HG03095 (cell line): ENCODE measurements around the gene PLEKHG1.

Experiments used
- ATAC-seq: cut with Tn5 transposase; IDR thresholded peaks from one replicate; pipeline ENCODE4 v1.9.1; 2021; ENCODE audit warnings: moderate library complexity; ENCODE audit not compliant: unreplicated experiment

The PLEKHG1 gene

DNA sequence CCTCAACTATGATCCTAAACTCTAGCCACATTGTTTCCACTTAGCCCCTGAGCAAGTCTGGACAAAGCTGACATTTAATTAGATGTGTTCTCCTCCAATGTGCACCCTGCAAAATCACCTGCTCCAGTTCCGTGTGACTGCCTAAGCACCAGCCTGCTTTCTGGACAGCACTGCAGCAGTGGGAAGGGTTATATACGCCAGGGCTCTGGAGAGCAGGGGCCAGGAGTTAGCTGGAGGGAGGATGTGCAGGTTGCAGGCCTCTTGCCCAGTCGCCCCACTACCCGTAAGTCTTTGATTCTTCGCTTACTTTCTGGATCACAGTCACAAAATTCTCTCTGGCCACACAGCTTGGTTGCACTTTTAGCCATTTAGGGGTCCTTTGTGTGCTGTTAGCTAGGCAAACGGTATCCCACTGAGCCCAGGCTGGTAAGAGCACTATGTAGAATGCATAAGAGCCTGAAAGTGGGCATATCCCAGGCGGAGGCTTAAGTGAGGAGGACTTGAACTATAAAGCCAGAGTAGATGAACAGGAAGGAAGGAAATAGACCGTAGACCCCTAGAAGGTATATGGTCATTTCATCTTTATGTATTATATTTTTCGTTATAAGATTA, 10.7 kb upstream of the PLEKHG1 start:
- no peak for ATAC-seq

GRCh38 chr6:150589852-150590251, 9.8 kb upstream of the PLEKHG1 start:
- no peak for ATAC-seq

- no peak for ATAC-seq
Observed at GRCh38 chr6:150590446-150590845, 9.2 kb upstream of the PLEKHG1 start.

DNA sequence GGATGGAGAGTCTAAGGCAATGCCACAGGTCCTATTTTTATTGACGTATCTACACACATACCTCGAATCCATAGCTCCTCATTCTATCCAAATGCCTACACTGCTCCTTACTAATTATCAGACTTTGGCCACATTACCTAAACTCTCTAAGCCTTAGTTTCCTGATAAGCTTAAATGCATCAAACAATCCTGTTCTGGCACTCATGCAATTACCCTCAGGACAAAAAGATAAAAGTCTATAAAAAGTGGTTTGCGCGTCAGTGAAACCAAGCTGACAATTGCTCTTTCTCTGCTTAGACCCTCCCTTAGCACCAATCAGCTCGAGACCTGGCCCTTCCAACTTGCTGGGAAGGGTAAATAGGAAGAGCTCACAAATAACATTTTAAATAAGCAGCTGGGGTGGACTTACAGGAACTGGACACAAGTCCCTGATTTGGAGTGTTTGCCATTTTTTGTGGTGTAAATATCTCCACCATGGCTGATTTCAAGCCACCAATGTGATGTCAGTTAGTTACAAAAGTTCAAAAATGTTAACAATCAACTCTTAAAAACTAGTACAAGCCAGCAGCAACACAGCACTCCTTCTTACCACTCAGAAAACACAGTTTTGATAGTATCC, 7.2 kb upstream of the PLEKHG1 start:
- ATAC-seq, result no peak

DNA sequence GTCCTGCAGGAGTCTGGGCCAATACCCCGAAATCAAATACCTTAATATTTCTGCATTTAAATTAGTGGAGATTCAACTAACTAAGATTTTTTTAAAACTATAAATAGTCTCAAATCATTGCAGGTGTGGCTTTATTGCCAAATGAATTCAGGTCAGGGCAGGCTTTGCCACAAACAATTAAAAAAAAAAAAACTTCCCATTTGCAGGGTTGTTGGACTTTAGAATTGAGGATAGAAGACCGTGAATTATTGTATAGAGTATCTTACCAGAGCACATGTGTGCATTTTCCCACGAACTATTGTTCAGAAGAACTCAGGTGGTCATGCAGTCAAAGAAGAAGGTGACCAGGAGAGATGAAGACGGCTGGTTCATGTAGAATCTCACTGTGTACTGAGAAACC, 6.6 kb upstream of the PLEKHG1 start:
- no peak for ATAC-seq

DNA sequence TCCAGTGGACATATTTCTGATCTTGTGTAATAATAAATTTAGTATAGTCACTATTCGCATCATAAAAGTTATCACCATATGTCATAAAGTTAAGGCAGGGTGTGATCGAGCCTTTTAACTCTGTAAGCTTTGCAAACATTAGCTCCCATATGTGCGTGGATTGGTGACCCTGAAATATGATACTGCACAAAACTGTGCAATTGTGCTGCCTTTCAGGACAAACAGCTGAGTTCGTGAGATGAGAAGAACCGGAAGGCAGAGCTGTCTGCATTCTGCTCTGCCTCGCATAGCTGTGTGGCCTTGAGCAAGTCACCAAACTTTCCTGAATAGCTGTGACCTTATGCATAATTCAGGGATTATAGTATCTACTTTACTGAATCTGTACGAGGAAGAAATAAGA, 3.2 kb upstream of the PLEKHG1 start:
- no peak for ATAC-seq

DNA sequence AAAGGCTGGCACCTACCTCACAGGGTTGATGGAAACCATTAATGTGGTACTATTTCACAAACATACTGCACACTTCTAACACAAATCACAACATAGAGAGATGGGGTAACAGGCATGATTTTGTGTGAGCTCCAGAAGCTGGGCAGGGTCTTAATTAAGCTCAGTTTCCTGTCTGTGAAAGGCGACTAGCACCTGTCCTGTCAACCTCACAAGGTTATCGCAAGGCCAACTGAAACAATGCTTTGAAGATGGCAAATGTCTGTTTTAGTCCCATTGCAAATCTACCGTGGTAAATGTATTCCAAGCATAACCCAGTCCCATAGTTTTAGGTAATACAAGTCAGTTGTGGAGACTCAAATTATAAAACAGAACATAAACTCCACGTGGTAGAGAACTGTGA, 1.3 kb upstream of the PLEKHG1 start:
- no peak for ATAC-seq

DNA sequence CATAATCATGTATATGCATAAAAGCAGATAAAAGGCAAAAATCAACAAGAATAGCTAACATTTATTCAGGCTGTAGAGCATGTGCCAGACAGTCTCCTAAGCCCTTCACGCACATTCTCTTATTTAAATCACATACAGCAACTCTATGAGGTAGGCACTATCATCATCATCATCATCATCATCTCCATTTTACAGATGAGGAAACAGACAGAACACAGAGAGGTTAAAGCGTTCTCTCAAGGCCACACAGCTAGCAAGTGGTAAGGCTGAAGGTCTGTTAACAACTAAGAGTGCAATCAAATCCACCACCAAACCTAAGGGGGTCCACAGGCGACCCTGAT, 857 bp upstream of the PLEKHG1 start:
- ATAC-seq, result no peak

DNA sequence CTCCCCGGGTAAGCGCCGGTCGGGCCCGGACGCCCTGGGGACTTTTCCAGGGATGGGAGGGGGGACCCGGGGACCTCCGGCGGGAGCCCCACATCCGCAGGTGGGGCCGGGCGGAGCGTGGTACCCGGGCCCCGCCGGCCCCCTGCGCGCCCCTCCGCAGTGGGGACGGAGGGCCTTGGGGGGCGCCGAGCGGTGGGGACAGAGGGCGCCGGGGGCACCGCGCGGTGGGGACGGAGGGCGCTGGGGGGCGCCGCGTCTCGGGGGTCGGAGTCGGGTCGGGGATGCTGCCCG, 270 bp downstream of the PLEKHG1 start:
- ATAC-seq, result no peak

- peak; percentile 66 for ATAC-seq
Observed at GRCh38 chr6:150600301-150601017, 774 bp downstream of the PLEKHG1 start.

DNA sequence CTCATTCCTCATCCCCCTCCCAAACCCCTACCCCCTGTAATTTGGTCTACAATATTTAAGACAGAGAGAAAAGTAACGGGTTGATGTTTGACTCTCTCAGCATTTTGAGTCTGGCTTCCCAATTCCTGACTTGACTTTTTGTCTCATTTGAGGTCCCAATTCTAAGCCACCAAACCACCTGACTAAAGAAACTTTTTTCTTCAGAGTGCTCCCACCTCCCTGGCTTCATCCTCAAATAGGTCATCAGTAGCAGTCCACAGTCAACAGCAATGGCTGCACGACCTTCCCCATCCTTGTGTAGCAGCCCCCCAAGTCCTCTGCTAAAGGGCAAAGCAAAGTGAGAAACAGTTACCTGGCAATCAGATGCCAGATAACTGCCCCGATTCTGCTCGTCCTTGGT, 1.8 kb downstream of the PLEKHG1 start:
- ATAC-seq, result no peak

GRCh38 chr6:150603176-150603575, 3.5 kb downstream of the PLEKHG1 start:
- no peak for ATAC-seq

DNA sequence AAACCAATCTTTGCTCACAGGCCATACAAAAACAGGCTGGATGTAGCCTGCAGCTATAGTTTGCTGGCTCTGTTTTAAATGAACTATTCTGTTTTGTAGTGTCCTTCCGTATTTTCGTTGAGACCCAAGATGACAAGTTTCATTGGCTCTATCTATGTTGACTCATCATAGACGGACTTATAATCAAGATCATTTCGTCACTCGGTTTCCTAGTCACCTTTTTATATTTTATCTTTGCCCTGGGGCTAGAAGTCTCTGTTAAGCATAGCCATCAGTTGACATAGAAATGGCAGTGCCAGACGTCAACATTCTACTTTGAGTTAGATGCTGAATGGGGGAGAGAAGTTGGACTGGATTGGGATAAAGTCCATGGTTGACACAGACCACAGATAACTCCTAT, 4.8 kb downstream of the PLEKHG1 start:
- ATAC-seq, result no peak

- no peak for ATAC-seq
Observed at GRCh38 chr6:150605333-150605732, 5.6 kb downstream of the PLEKHG1 start.

GRCh38 chr6:150606168-150606591, 6.5 kb downstream of the PLEKHG1 start:
- ATAC-seq, result no peak

GRCh38 chr6:150606647-150607328, 7.1 kb downstream of the PLEKHG1 start:
- no peak for ATAC-seq

- no peak for ATAC-seq
Observed at GRCh38 chr6:150607329-150607650, 7.6 kb downstream of the PLEKHG1 start.

GRCh38 chr6:150610584-150610983, 10.9 kb downstream of the PLEKHG1 start:
- no peak for ATAC-seq

GRCh38 chr6:150613269-150613668, 13.6 kb downstream of the PLEKHG1 start:
- no peak for ATAC-seq

- ATAC-seq, result no peak
Observed at GRCh38 chr6:150615967-150616366, 16.3 kb downstream of the PLEKHG1 start.

DNA sequence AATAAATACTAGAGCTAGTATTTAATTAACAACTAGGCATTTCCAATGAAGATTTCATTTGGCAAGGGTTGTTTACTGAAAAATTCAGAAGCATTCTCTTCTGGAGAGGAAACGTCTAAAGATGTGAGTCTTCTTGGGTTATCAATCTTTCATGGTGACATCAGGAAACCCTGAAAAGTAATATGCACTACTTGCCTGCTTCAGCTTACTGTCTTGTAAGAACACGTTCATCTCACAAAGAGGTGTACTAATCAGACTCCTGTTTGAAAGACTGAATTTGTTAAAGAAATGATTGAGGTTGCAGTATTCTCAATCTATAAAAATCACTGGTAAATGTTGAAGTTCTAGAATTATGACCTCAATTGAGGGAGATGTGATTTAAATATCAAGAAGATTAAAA, 16.9 kb downstream of the PLEKHG1 start:
- ATAC-seq, result no peak

DNA sequence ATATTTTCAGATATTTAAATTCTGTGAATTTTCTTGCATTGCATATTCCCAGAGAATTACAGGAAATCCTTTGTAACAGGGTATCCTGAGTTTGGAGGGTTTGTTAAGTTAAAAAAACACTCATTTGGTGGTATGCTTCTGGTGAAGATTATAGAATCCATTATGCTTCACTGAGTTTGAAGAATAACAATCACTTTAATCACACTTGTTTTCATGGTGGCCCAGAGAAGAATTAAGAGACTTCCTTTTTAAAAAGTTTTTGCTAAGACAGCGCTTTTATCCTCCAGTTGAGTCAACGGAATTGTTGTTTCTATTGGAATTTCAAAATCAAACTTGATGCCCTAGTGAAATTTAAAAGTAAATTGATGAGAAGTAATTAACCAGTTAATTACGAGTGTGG, 17.4 kb downstream of the PLEKHG1 start:
- no peak for ATAC-seq
